ENCODE results near the gene CAMK4. TPM values are rescaled to one million over a fixed set of nuclear protein-coding genes. Genes with fewer than 3 reads are reported as not detected.

Gene CAMK4
- total and polyA plus RNA-seq, 8 donors, result 1.0 to 18.3 (median 14.8) TPM

DNA sequence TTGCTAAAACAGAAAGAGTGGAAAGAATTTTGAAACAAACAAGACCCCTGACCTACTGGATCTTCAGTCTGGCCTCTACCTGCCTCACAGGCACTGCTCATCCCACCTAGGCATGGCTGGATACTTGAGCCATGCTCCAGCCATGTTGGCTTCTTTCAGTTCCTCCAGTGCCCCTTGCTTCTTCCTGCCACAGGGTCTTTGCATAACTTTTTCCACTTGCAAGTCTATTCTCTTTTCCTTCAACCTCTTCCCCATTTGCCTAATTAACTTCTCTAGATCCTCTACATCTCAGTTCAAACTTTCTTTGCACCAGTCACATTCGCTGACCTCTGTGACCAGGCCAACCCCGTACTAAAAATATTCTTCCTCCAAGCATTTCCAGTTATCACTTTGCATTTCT lies 237.8 kb downstream of the CAMK4 start:
- no peak overlapping the region for H3K27ac ChIP-seq
- no peaks in the 10 kb centered on the region for H3K9me3 ChIP-seq
- no peaks in the 10 kb centered on the region for H3K4me1 ChIP-seq
- DNase-seq (no peak), ATAC-seq (no peak)
- TF ChIP-seq, protein P1, sequence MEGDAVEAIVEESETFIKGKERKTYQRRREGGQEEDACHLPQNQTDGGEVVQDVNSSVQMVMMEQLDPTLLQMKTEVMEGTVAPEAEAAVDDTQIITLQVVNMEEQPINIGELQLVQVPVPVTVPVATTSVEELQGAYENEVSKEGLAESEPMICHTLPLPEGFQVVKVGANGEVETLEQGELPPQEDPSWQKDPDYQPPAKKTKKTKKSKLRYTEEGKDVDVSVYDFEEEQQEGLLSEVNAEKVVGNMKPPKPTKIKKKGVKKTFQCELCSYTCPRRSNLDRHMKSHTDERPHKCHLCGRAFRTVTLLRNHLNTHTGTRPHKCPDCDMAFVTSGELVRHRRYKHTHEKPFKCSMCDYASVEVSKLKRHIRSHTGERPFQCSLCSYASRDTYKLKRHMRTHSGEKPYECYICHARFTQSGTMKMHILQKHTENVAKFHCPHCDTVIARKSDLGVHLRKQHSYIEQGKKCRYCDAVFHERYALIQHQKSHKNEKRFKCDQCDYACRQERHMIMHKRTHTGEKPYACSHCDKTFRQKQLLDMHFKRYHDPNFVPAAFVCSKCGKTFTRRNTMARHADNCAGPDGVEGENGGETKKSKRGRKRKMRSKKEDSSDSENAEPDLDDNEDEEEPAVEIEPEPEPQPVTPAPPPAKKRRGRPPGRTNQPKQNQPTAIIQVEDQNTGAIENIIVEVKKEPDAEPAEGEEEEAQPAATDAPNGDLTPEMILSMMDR (IDR thresholded peaks at IDR 0.05), result no peak
- no peaks in the 10 kb centered on the region for H3K27me3 ChIP-seq
- intact Hi-C loops (cut with DNase I), result no loop called here
- H3K36me3 ChIP-seq, result no peaks in the 10 kb centered on the region
- no peak overlapping the region for H3K4me3 ChIP-seq

DNA sequence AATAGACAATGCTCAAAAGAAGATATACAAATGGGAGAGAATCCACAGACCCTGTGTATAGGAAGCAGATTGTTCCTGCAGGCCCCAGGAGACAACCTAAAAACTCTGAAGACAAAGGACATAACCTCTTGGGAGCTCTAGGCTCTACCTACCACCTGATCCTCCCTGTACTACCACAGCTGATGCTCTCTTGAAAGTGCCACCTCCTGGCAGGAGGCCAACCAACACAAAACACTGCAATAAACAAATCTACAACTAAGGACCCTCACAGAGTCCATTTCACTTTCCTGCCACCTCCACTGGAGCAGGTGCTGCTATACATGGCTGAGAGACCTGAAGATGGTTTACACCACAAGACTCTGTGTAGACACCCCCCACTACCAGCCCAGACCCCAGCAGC lies 239.1 kb downstream of the CAMK4 start:
- no peaks in the 10 kb centered on the region for H3K9me3 ChIP-seq
- intact Hi-C loops (cut with DNase I), result no loop called here
- no peaks in the 10 kb centered on the region for H3K27me3 ChIP-seq
- H3K36me3 ChIP-seq, result no peaks in the 10 kb centered on the region
- no peak overlapping the region for H3K27ac ChIP-seq
- no peaks in the 10 kb centered on the region for H3K4me1 ChIP-seq
- ATAC-seq (no peak), DNase-seq (no peak)
- TF ChIP-seq, protein P1 (IDR thresholded peaks at IDR 0.05), result no peak
- H3K4me3 ChIP-seq, result no peak overlapping the region

DNA sequence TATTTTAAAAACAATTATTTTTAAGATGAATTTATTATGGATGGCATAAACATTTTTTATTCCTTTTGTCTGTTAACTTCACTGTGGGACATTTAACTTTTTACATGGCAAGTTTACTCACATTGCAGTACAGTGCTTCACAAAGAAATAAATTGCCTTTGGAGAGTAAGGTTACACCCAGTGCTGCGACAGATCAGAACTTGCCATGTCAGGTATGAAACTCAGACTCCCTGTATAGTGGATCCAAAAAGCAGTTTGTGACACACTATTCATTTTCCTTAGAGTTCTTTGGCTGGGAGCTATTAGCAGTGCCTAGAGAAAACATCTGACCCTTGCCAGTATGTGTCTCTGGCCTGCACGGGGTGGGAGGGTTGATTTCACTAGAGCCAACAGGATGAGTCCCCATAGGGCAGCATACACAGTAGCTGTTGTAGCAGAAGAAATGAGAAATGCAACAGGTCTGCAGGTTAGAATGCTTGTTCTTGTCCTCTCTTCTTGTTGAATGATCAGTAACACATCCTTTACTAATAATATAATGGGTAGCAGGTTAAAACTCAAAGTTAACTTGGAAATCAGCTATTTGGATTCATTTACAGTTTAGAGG lies 245.2 kb downstream of the CAMK4 start:
- Histone ChIP-seq H3K36me3 (no peaks in the 10 kb centered on the region), H3K4me1 (no peaks in the 10 kb centered on the region), H3K9me3 (no peaks in the 10 kb centered on the region), H3K27ac (no peak overlapping the region), H3K4me3 (no peak overlapping the region), H3K27me3 (no peaks in the 10 kb centered on the region)
- no peak for ATAC-seq
- intact Hi-C loops (cut with DNase I), result no loop called here
- DNase-seq, result no peak
- TF ChIP-seq, protein P1 (IDR thresholded peaks at IDR 0.05), result no peak

DNA sequence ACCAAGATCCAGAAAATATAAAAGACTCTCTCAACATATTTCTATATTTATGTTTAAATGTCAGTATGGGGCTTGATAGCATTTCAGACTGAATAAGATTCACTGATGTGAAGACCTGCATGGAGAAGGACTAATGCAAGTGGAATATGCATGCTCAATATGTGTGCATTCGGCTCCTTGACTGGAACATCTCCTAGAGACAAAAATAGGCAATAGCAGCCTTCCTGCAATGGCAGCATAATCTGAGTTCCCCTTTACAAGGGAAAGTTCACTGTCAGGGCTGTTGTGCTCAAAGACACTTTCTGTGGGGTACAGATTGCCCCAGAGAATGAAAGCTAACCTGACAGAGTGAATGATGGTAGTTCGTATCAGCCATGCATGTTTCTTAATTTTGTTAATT lies 245.7 kb downstream of the CAMK4 start:
- Histone ChIP-seq H3K36me3 (no peaks in the 10 kb centered on the region), H3K27me3 (no peaks in the 10 kb centered on the region), H3K9me3 (no peaks in the 10 kb centered on the region), H3K4me1 (no peaks in the 10 kb centered on the region), H3K4me3 (no peak overlapping the region), H3K27ac (no peak overlapping the region)
- ATAC-seq (no peak), DNase-seq (no peak)
- intact Hi-C loops (cut with DNase I), result no loop called here
- TF ChIP-seq, protein P1 (IDR thresholded peaks at IDR 0.05), result no peak

DNA sequence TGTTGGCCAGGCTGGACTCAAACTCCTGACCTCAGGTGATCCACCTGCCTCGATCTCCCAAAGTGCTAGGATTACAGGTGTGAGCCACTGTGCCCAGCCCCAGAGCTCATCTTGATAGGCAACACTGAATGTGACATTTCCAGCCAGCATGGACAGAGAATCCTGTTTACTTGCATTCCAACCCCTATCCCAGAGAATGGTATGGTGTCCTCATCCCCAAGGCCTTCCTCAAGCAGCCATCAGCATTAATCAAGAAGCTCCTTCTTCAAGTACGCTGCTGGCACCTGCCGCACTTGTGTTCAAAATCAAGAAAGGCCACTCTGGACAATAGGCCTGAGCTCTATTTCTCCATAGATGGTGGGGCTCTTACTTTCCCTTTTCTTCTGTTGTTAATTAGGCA lies 247.9 kb downstream of the CAMK4 start:
- intact Hi-C loops (cut with DNase I), result no loop called here
- ATAC-seq, result no peak
- H3K27ac ChIP-seq, result no peak overlapping the region

More for the DNA sequence above, 247.9 kb downstream of the CAMK4 start:
- DNase-seq, result no peak
- Histone ChIP-seq H3K4me3 (no peak overlapping the region), H3K9me3 (no peaks in the 10 kb centered on the region), H3K4me1 (no peaks in the 10 kb centered on the region), H3K27me3 (no peaks in the 10 kb centered on the region), H3K36me3 (no peaks in the 10 kb centered on the region)
- TF ChIP-seq, protein P1 (IDR thresholded peaks at IDR 0.05), result no peak
